Activated gamma-delta T cell treated with anti-CD3 and anti-CD28 coated beads, Interleukin-2, amount 50 U/mL, for 16 hours (primary cell): ENCODE data around the gene NUP205.

Experiments used
- DNase-seq: peaks from one replicate; pipeline ENCODE4 v3.0.0-alpha.2; 2020; ENCODE audit warnings: low read depth

NUP205 gene

DNA sequence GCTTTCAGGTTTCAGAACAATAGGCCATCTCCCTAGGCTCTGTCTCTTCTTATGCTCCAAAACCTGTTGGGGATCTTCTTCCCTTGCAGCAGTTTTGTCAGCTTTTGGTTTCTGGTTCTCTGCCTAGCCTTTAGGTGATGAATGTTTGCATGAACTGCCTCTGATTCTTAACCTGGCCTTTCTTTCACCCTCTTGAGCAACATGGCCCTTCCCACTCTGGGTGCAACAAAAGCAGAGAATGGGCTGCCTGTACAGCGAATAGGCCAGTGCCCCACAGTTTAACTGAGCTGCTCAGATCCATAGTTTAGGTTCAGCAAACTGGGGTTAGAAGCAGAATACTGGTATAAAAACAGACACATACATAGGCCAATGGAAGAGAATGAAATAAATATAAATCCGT is 18.1 kb upstream of the NUP205 start:
- no peak for DNase-seq

DNA sequence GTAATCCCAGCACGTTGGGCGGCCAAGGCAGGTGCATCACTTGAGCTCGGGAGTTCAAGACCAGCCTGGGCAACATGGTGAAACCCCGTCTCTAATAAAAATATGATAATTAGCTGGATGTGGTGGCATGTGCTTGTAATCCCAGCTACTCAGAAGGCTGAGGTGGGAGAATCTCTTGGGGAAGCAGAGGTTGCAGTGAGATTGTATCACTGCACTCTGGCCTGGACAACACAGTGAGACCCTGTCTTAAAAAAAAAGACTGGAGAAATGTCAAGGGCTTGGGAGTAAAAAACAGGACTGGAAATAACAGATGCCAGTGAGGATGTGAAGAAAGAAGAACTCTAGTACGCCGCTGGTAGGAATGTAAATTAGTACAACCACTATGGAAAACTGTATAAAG is 16.7 kb upstream of the NUP205 start:
- no peak for DNase-seq

DNA sequence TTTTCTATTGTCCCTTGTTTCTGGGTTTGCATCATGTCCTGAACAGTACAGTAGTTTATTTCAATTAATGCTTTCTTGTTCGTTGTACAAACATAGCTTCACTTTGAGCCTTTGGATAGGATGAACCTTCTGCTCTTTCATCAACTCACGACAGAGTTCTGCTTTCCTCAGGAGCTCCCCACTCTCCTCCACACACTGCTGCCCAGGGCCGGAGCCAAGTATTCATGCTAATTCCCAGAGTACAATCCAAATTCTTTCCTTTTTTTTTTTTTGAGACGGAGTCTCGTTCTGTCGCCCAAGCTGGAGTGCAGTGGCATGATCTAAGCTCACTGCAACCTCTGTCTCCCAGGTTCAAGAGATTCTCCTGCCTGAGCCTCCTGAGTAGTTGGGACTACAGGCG is 7.5 kb upstream of the NUP205 start:
- no peak for DNase-seq

DNA sequence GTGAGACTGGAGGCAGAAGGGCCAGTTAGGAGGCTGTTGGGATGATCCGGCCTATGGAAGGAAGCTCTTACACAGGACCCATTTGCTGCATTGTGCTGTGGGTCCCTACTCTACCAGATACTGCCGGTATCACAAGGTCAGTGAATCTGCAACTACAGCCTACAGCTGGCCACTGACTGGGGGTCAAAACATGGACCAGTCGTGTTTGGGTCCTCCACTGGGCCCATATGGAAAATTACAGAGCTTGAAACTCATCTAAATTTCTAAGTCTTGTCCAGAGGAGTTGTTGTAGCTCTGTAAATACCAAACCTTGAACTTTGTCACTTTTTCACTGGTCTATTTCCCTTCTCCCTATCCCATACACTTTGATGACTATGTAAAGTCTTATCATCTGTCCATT is 5.6 kb upstream of the NUP205 start:
- no peak for DNase-seq

GRCh38 chr7:135553346-135553745 is 4.4 kb upstream of the NUP205 start:
- DNase-seq, result no peak

GRCh38 chr7:135558337-135558767 is 635 bp downstream of the NUP205 start:
- DNase-seq, result peak; percentile 37

DNA sequence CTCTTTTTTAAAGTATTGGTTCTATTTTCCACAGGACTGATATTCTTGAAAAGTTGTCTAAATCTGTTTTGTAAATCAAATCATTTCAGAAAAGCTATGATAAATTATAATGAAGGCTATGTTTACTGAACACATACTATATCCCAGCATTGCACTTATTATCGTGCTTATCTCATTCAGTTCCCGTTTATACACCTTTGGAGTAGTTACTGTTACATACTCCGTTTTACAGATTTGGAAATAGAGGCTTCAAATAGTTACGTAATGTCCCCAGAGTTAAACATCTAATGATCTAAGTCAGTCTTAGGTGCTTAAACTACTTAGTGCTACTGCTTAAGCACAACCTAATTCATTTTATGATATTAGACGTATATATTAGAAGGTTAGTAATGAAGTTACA is 1.2 kb downstream of the NUP205 start:
- no peak for DNase-seq

DNA sequence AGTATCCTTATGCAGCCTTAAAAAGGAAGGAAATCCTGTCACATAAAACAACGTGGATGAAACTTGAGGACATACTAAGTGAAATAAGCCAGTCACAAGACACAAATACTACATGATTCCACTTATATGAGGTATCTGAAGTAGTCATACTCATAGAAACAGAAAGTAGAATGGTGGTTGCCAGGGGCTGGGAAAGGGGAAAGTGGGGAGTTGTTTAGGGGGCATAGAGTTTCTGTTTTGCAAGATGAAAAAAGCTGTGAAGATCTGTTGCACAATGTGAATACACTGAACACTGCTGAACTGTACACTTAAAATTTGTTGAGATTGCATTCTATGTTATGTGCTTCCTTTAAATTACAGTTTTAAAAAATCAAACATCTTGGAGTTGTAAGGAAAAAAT is 2.9 kb downstream of the NUP205 start:
- no peak for DNase-seq

DNA sequence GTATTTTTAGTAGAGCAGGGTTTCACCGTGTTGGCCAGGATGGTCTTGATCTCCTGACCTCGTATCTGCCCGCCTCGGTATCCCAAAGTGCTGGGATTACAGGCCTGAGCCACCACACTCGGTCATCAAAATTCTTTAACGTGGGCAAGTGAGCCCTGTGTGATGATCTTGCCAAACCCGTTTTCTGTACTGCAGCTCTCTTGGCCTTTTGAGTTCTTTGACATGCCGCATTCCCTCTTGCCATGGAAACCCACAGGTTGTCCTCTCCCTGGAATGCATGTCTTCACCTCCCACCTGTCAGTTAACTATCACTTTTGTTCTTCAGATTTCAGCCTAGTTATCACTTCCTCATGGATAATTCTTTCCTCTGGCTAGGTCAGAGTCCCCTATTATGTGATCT is 5.0 kb downstream of the NUP205 start:
- DNase-seq, result no peak

- no peak for DNase-seq
Observed at GRCh38 chr7:135571834-135572233, 14.1 kb downstream of the NUP205 start.

DNA sequence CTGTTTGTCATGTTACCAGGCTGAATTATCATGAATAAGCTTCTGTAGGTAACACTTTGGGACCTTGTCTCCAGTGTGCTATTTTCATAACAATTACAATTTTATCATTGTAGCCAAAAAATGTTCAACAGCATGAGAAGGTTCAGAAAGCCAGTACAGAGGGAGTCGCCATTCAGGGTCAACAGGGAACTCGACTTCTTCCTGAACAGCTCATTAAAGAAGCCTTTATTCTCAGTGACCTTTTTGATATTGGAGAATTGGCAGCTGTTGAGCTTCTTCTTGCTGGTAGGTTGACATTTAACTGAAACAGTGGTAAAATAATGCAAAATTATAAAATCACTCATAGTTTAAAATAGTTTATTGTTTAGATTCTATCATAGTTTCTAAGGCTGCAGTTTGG is 15.8 kb downstream of the NUP205 start:
- no peak for DNase-seq

- no peak for DNase-seq
Observed at GRCh38 chr7:135575296-135575695, 17.6 kb downstream of the NUP205 start.

DNA sequence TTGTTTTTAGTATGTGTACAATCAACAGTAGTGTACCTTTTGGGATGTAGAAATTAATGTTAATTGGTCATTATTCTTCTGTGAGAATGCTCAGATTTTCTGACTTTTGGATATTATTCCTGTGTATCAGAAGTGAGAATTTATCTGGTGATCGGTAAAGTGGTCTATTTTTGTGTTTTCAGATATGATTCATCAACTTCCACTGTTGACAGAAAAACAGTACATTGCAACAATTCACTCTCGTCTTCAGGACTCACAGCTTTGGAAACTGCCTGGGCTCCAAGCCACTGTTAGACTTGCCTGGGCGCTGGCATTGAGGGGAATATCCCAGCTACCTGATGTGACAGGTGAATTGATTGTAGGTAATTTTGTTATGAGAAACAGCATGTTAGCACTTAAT is 20.9 kb downstream of the NUP205 start:
- no peak for DNase-seq

DNA sequence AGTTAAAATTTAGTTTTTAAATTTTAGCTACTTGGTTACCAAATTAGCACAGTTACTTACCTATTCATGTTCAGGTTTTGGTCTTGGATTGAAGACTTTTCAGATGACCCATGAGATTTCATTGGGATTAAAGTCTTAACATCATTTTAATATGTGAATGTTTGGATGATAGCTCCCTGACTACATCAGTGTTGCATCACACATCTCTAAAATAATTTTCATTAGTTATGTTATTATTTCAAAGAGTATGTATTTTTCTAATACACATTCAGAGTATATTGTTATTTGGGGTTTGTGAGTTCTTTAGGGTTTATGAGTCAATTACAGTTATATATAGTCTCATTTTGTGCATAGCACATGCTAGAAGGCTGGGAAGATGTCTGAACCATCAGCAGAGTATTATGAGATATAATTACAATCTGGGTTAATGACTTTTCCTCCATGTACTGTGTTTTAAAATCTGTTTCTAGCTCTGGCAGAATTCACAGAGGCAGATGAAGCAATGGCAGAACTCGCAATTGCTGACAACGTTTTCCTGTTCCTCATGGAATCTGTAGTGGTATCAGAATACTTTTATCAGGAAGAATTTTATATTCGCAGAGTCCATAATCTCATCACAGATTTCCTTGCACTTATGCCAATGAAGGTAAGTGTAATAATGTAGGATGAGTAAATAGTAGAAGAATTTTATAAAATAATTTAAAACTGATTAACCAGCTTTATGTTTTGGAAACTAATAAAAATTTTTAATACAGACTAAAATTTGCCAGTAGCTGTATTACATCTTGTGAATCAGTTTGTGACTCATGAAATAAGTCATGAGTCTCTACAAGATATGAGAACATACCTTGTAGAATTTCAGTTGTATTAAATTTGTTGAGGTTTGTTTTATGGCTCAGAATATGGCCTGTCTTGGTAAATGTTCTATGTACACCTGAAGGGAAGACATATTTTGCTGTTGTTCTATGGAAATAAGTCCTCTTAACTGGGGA is 26.9 kb downstream of the NUP205 start:
- DNase-seq, result no peak

- no peak for DNase-seq
Observed at GRCh38 chr7:135597181-135597925, 39.6 kb downstream of the NUP205 start.

GRCh38 chr7:135597926-135598305 is 40.2 kb downstream of the NUP205 start:
- no peak for DNase-seq

DNA sequence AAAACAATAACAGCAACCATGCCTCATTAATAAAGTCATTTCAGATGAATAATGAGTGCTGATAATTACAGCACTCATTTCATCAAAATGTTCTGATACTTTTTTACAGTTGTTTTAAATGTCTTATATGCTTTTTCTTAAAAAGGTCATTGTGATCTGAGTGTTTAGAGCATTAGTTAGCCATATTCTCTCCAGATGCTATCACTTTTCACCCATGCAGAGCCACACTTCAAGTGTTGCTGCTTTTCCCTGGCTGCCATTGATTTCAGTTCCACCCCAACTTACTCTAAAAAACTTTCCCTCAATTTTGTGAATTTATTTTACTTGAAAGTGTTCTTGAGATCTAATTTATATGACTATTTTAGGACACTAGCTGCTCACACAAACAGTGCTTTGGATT is 41.8 kb downstream of the NUP205 start:
- no peak for DNase-seq

DNA sequence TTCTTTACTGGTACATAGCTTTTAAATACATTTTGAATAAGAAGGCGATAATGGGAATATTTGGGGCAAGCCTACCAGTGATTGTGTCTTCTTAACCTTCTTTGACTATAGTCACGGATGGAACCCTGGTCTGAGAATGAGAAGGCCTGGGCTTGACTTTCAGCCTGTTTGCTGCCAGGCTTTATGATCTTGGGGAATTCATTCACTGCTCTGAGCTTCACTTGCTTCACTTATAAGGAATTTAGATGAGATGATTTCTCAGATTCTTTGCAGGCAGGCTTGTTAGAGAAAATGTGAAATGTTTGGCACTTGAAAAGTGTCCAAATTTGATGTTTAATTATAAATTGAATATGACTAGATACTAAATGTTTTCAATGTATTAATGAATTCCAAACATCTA is 42.5 kb downstream of the NUP205 start:
- no peak for DNase-seq

DNA sequence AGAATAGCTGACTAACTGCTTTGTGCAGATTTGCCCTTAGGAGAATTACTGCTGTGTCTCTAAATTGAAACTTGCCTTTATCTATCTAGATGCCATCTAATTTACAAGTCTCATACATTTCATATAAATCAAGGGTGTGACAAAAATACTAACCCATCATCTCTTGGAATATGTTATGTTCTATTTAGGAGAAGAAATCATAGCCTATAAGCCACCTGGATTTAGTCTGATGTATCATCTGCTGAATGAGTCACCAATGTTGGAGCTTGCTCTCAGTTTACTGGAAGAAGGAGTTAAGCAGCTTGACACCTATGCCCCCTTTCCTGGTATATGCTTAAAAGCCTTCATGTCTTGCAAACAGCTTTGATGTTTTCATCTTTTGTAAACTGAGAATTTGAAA is 43.5 kb downstream of the NUP205 start:
- DNase-seq, result no peak

GRCh38 chr7:135602304-135602703 is 44.6 kb downstream of the NUP205 start:
- DNase-seq, result no peak

- DNase-seq, result no peak
Observed at GRCh38 chr7:135616136-135616535, 58.4 kb downstream of the NUP205 start.

GRCh38 chr7:135617781-135618180 is 60.1 kb downstream of the NUP205 start:
- DNase-seq, result no peak

DNA sequence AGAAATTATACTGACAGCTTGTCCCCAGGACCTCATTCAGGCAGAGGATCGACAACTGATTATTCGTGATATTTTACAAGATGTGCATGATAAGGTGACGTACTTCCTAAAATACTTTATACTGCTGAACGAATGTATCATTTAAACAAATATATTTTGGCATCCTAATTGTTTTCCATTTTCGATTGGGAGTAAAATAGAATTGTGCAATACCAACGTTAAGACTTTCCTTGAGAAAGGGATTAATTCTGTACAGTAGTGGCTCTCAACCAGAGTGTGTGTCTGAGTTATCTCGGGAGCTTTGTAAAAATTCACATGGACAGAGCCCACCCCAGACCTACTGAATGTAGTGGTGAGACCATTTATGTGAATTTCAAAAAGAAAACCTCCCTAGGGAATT is 60.8 kb downstream of the NUP205 start:
- DNase-seq, result no peak
